NCI-H82 (cell line): ENCODE results near the gene PWP1.
A peak's percentile ranks its signal among the peaks of the same experiment; 100 is the strongest.
"Not testable (repeated sequence)": the region's sequence is repeated elsewhere in the genome, so short reads cannot be mapped to it uniquely, and the experiment has no call there.

ENCODE experiments used
- DNase-seq: peaks from one replicate; lab custom pipeline; 2025; lab: John Stamatoyannopoulos, UW

PWP1 gene

DNA sequence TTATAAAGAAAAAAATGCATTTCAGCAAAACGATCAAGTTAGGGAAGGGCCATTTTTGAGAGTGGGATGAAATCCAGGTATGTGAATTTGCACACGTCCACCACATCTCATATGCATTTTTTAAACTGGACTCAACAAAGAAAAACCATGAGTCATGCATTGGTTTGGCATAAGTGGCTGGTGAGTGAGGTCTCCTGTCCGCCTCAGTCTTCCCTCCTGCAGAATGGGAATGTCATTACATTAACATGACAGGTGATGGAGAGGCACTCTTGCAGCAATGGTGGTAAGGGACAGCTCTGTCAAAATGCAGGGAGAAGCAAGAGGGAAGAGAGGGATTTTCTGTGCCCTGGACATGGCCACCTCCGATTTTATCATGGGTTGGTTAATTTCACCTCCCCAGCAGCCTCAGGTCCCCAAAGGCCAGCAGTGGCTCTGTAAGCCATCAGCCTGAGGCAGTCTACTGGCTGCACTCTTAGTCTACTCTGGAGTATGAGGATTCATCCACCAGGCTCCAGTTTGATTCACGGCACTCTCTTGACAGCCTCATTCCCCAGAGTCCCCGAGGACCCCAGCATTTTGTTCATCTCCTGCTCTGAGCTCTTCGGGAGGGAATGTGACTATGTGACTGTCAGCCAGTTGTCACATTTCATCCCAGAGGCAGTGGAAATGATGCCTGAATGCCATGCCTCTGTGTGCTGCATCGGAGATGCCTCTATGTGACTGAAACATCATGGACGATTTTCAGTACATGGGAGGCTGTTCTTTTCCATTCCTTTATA lies 17.1 kb upstream of the PWP1 start:
- no peak for DNase-seq

GRCh38 chr12:107669946-107670345 lies 15.7 kb upstream of the PWP1 start:
- no peak for DNase-seq

- peak; percentile 45 for DNase-seq
Observed at GRCh38 chr12:107670999-107671643, 14.5 kb upstream of the PWP1 start.

DNA sequence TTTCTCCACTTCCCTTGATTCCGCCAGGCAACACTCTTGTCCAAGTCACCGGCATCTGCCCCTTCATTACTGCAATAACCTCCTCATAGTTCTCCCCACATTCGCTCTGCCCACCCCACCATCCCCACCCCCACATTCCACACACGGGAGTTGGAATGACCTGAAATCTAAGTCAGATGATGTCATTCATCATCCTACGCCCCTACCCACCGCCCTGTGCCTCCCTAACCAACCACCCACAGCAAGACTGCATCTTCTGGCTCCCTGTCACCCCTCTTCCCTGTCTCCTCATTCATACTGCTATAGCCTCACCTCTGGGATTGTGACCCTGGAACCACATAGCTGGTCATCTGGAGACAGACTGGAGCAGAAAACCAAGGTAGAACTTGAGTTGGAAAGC lies 7.9 kb upstream of the PWP1 start:
- no peak for DNase-seq

DNA sequence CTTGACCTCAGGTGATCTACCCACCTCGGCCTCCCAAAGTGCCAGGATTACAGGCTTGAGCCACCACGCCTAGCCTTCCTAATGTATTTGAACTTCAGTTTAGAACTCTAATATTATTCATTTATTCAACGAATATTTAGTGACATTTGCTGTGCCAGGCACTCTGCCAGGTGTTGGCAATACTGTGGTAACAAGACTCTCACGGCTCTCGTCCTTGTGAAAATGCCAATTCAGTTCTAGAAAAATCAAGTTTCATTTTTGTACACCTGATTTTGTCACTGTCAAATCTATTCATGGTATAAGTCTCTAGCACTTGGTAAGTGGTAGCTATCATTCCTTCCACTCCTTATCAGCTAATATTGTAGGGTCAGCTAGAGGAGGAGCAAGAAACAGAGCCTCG lies 6.3 kb upstream of the PWP1 start:
- no peak for DNase-seq

GRCh38 chr12:107681455-107681835 lies 4.2 kb upstream of the PWP1 start:
- DNase-seq: no peak

DNA sequence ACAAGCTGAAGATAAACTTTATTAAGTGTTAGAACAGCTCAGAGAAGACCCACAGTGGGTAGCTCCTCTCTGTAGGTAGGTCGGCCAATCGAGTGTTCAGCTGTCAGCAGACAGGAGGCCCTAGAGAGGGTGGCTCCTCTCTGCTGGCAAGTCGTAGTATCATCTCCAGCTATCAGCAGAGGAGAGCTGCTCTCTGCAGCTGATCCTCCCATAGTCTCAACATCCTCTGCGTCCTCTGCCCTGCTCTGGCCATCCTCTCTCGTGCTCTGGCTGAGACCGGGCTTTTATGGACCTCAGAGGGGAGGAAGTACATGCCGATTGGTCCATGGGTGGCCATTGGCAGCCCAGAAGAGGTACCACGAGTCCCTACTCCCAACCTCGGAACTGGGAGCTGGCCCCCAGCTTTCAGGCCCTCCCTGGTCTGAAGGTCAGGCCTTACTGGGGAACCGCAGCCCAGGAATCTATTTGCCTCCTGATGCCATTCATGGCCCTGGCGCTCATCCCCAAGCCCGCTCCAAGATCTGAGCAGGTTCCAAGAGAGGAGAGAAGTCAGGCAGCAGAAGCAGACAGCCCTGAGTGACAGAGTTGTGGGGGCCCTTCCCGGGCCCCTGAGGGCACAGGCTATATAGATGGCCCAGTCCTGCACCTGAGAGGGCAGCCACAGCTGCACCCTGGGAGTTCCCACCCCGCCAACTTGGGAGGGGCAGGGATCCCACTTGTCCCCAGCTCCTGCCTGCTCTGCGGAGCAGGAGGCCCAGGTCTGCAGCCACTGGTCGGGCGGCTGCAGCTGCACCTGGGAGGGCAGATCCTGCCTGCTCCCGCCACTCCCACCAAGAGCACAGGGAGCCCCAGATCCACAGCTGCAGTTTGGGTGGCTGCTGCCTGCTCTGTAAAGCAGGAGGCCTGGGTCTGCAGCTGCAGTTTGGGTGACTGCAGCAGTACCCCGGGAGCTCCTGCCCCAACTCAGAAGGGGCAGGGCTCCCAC lies 3.5 kb upstream of the PWP1 start:
- DNase-seq: no peak

GRCh38 chr12:107684029-107684795 lies 1.4 kb upstream of the PWP1 start:
- no peak for DNase-seq

- DNase-seq: peak; percentile 61
Observed at GRCh38 chr12:107684990-107685359, 624 bp upstream of the PWP1 start.

- peak; percentile 21 for DNase-seq
Observed at GRCh38 chr12:107695772-107696171, 10.2 kb downstream of the PWP1 start.

DNA sequence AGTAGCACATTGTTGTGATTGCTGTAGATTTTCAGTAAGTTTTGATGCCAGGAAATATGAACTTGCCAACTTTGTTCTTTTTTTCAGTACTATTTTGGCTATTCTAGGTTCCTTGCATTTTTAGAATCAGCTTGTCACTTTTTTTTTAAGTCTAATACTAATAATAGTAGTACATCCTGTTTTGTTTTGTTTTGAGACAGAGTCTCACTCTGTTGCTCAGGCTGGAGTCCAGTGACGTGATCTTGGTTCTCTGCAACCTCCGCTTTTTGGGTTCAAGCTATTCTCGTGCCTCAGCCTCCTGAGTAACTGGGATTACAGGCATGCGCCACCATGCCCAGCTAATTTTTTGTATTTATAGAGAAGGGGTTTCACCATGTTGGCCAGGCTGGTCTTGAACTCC lies 16.5 kb downstream of the PWP1 start:
- DNase-seq: no peak

- DNase-seq: no peak
Observed at GRCh38 chr12:107704041-107704440, 18.4 kb downstream of the PWP1 start.

- DNase-seq: not testable (repeated sequence)
Observed at GRCh38 chr12:107705522-107705921, 19.9 kb downstream of the PWP1 start.

- no peak for DNase-seq
Observed at GRCh38 chr12:107715780-107716179, 30.2 kb downstream of the PWP1 start.

DNA sequence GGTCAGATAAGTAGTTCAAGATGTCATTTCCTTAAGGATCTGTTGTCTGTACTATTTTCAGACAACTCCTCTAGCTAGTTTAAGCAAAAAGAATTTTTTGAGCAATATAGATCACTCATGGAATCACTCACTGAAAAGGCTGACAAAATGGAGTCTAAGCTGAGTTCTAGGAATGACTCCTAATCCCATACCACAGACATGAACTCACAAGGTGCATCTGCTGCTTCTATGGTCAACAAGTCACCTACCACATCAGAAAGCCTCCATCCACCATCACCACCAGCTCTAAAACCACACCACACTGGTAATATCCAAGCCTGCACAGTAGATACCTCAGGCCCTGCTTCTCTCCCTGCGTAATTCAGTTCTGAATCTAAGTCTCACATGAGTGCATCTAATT lies 33.0 kb downstream of the PWP1 start:
- no peak for DNase-seq

- DNase-seq: not testable (repeated sequence)
Observed at GRCh38 chr12:107727327-107727726, 41.7 kb downstream of the PWP1 start.

DNA sequence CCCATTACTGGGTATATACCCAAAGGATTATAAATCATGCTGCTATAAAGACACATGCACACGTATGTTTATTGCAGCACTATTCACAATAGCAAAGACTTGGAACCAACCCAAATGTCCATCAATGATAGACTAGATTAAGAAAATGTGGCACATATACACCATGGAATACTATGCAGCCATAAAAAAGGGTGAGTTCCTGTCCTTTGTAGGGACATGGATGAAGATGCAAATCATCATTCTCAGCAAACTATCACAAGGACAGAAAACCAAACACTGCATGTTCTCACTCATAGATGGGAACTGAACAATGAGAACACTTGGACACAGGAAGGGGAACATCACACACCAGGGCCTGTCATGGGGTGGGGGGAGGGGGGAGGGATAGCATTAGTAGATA lies 42.1 kb downstream of the PWP1 start:
- not testable (repeated sequence) for DNase-seq

DNA sequence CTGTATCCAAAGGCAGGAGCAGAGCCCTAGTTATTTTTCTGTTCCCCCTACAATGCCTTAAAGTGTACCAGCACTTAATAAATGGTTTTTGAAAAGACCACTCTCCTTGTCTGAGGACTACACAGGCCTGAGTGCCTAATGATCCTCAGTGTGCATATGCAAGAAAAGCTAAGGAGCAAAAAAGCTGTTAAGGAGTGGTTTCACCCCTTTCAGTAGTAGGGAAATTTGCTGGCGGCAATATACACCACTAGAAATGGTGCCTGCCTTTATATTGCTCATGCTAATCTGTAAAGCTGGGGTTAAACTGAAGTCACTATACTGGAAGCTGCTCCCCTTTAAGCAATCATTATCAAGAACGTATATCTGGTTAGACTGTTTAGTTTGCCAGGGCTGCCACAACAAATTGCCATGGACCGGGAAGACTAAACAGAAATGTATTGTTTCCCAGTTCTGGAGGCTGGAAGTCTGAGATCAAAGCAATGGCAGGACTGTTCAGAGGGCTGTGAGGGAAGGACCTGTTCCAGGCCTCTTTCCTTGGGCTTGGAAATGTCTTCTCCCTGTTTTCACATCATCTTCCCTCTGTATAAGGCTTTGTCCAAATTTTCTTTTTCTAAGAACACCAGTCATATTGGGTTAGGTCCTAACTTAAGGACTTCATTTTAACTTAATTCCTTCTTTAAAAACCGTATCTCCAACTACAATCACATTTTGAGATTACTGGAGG lies 45.2 kb downstream of the PWP1 start:
- DNase-seq: no peak

DNA sequence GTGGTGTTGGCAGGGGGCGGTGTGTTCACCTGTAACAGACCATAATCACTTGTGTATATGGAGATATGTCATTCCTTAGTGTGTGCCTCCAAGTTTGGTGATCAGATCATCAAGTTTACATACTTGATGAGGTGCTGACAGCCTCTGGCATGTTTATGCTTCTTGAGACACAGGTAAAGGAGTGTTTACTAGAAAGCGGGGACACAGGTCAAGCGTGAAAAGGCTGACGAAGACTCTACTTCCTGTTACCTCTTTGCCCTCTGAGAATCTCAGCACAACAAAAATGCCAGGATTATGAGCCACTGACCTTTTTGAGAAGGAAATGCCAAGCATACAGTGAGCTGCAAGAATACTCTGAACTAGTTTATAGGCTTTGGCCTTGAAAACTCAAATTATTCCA lies 45.8 kb downstream of the PWP1 start:
- DNase-seq: no peak

DNA sequence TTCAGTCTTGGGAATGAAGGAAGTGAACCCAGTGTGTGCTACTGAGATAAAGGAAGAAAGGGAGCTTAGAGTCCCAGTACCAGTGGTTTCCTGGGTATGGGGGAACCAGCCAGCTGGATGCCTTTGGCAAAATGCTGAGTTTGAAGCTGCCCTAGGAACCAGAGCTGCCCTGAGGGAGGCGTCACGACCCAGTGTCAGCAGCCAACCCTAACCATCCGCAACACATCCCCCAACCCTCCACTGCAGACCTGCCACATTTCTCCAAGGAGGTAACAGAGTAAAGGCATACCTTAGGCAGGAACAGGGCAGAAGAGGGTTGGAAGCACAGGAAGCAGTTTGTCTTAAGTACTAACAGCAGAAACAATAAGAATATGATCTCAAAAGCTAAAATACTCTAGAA lies 46.8 kb downstream of the PWP1 start:
- DNase-seq: no peak

DNA sequence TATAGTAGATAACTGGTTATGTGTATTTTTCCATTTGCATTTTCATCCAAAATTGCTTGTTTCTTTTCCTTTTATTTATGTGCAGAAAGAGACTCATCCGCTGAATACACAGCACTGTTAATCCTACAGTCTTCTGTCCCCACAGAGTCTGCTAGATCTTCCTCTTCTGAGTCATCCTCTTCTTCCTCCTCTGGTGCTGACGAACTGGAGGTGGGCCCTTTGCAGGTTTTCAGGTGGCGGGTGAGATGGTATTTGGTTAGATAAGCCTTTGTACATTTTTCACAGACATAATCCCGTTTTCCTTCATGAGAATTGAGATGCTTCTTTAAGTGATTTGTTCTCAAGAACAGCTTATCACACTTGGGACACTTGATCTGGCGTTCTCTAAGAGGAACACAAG lies 48.5 kb downstream of the PWP1 start:
- DNase-seq: no peak
